ENCODE data around the gene MAGI1.

DNA sequence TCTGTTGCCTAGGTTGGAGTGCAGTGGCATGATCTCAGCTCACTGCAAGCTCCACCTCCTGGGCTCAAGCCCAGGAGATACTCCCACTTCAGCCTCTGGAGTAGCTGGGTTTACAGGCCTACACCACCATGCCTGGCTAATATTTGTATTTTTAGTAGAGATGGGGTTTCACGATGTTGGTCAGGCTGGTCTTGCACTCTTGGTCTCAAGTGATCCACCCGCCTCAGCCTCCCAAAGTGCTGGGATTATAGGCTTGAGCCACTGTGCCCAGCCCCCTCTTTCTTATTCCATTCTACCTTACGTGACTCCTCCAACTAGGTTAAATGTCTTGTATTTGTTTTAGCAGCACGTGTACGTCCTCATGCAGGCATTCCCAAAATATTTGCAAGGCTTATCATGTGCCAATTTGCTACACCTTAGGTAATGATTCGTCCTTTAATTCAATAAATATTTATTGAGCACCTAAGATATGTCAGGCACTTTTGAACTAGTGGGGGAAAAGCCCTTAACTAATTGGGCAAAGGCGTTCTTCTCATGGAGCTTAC, 14.9 kb upstream of the MAGI1 start:
- TF ChIP-seq, protein P1, sequence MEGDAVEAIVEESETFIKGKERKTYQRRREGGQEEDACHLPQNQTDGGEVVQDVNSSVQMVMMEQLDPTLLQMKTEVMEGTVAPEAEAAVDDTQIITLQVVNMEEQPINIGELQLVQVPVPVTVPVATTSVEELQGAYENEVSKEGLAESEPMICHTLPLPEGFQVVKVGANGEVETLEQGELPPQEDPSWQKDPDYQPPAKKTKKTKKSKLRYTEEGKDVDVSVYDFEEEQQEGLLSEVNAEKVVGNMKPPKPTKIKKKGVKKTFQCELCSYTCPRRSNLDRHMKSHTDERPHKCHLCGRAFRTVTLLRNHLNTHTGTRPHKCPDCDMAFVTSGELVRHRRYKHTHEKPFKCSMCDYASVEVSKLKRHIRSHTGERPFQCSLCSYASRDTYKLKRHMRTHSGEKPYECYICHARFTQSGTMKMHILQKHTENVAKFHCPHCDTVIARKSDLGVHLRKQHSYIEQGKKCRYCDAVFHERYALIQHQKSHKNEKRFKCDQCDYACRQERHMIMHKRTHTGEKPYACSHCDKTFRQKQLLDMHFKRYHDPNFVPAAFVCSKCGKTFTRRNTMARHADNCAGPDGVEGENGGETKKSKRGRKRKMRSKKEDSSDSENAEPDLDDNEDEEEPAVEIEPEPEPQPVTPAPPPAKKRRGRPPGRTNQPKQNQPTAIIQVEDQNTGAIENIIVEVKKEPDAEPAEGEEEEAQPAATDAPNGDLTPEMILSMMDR (IDR thresholded peaks at IDR 0.05) = no peak
- TF ChIP-seq ZNF138 (CRISPR knock-in tag; conservative IDR thresholded peaks at IDR 0.05) (no peak), FOXJ3 (CRISPR knock-in tag; IDR thresholded peaks at IDR 0.05; ENCODE audit: borderline replicate concordance) (no peak), CBFB (CRISPR knock-in tag; IDR thresholded peaks at IDR 0.05; ENCODE audit: low read depth) (no peak), SP1 (CRISPR knock-in tag; conservative IDR thresholded peaks at IDR 0.05) (no peak), TEAD4 (CRISPR knock-in tag; IDR thresholded peaks at IDR 0.05) (no peak), CREB1 (CRISPR knock-in tag; IDR thresholded peaks at IDR 0.05) (no peak)
- TF ChIP-seq, protein P2, sequence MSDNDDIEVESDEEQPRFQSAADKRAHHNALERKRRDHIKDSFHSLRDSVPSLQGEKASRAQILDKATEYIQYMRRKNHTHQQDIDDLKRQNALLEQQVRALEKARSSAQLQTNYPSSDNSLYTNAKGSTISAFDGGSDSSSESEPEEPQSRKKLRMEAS (CRISPR knock-in tag; IDR thresholded peaks at IDR 0.05) = no peak

All from WTC11 (cell line).